HG03469 (cell line): ENCODE results near the gene C1orf50.
A peak's percentile ranks its signal among the peaks of the same experiment; 100 is the strongest.
"Not testable (repeated sequence)": the region's sequence is repeated elsewhere in the genome, so short reads cannot be mapped to it uniquely, and the experiment has no call there.

Source experiments
- ATAC-seq: cut with Tn5 transposase; IDR thresholded peaks from one replicate; pipeline ENCODE4 v1.9.1; 2021; ENCODE audit warnings: mild to moderate bottlenecking, moderate library complexity, moderate number of reproducible peaks; ENCODE audit not compliant: unreplicated experiment

The C1orf50 gene

GRCh38 chr1:42797414-42797813 is 30.4 kb downstream of the C1orf50 start:
- ATAC-seq = no peak

GRCh38 chr1:42797979-42798378 is 30.9 kb downstream of the C1orf50 start:
- ATAC-seq = no peak

GRCh38 chr1:42801832-42802473 is 34.9 kb downstream of the C1orf50 start:
- ATAC-seq = no peak

GRCh38 chr1:42806171-42806570 is 39.1 kb downstream of the C1orf50 start:
- ATAC-seq = no peak

GRCh38 chr1:42806593-42806992 is 39.5 kb downstream of the C1orf50 start:
- no peak for ATAC-seq

GRCh38 chr1:42807056-42807668 is 40.1 kb downstream of the C1orf50 start:
- ATAC-seq = no peak

GRCh38 chr1:42814815-42815214 is 47.8 kb downstream of the C1orf50 start:
- ATAC-seq = not testable (repeated sequence)

- ATAC-seq = no peak
These were observed 49.0 kb downstream of the C1orf50 start for GRCh38 chr1:42815941-42816584.

- ATAC-seq = peak; percentile 48
These were observed 49.8 kb downstream of the C1orf50 start, which contains the start of the genes ERMAP and SVBP for GRCh38 chr1:42816585-42817439. ERMAP (plus strand) TSS chr1:42817122; CDS start chr1:42830449, 13,327 bp downstream. SVBP (minus strand) TSS chr1:42817397; CDS start chr1:42816544, 853 bp downstream.

GRCh38 chr1:42817440-42817767 is 50.4 kb downstream of the C1orf50 start:
- ATAC-seq = no peak

- ATAC-seq = no peak
These were observed 50.9 kb downstream of the C1orf50 start for GRCh38 chr1:42817976-42818375.

- ATAC-seq = no peak
These were observed 53.8 kb downstream of the C1orf50 start for GRCh38 chr1:42820813-42821212.

GRCh38 chr1:42821690-42822089 is 54.6 kb downstream of the C1orf50 start:
- ATAC-seq = no peak

GRCh38 chr1:42822800-42823392 is 55.8 kb downstream of the C1orf50 start:
- no peak for ATAC-seq

GRCh38 chr1:42824481-42825035 is 57.5 kb downstream of the C1orf50 start:
- no peak for ATAC-seq

- ATAC-seq = no peak
These were observed 58.2 kb downstream of the C1orf50 start for GRCh38 chr1:42825036-42825851.
